ENCODE data around the gene COLEC11. TPM values are rescaled to one million over a fixed set of nuclear protein-coding genes. Genes with fewer than 3 reads are reported as not detected.

Gene COLEC11
- total and polyA plus RNA-seq, 2 of the 13 experiments (the other 11 are each of a cell fraction or from before 2014, with no cell fraction given): 1.5 to 3.0 TPM

GRCh38 chr2:3557639-3558204 lies 37.2 kb upstream of the COLEC11 start (continued):
- no peak for TF ChIP-seq SRY (CRISPR knock-in tag; IDR thresholded peaks at IDR 0.05)
- TF ChIP-seq ZNF552 (CRISPR knock-in tag; IDR thresholded peaks at IDR 0.05; ENCODE audit: borderline replicate concordance): 0 out of 2 replicates have a peak, but pooled peaks have one; percentile 26

DNA sequence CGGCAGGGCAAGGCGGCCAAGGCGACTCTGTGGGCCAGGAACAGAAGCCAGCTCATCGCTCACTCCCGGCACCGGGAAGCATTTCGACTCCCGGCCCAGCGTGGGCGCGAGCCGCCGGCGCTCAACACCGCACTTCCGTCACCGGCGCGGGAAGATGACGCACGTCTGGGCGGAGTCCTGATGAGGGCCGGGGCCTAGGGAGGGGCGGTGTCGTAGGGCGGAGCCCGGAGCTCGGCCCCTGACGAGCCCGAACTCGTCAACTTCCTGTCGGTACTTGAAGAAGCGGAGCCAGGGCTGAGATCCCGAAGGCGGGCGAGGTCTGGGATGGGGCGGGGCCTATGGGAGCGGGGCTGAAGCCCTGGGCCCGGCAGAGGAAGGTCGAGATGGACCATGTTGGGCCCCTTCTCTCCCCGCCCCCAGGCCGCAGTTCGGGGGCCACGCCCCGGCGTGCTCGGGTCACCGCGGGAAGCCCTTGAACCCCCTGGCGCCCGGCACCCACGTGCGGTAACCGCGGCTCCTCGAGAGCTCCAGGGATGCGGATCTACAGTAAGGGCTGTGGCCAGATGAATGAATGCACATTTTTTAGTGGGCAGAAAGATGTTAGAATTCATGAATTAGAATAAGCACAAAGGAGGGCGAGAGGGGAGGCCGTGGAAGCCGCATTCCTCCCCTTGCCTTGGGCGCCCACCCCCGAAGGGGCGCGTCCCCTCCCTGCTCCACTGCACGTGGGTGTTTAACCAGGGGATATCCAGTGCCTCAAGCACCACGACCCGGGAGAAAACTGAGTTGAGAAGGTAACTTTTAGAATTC lies 36.5 kb upstream of the COLEC11 start, which contains the start of gene RNASEH1:
TSS of gene RNASEH1 (minus strand) at position 129 of the 810 bp plus-strand sequence. CDS start at position 56, 73 bp downstream.
- no peaks in the 10 kb centered on the region for H3K9me3 ChIP-seq (ENCODE audit: low read length)
- intact Hi-C loops (cut with micrococcal nuclease; ENCODE audit: unreplicated experiment): loop anchor here (1.0 to 5.0 kb wide), 4 partner anchors 17 to 94 kb away; partner anchors contain the start of genes ADI1 and RPS7
- in situ Hi-C loops (cut with HindIII; ENCODE audit: extremely low pct_ligation_motif_present, low pct_unique_long_range_greater_than_20kb): no loop called here
- H2AFZ ChIP-seq (ENCODE audit: low read length): no peak within 1 kb of the TSS
- peak within 1 kb of the TSS; percentile 93 for H3K27ac ChIP-seq (ENCODE audit: extremely low read length, insufficient read depth, low read length)
- no peaks in the 10 kb centered on the region; a peak in 1 of 5 replicates for H3K27me3 ChIP-seq (ENCODE audit: control insufficient read depth in 1 of 2, insufficient read depth in 2 of 2, low read length in 2 of 2)
- peak within 1 kb of the TSS; percentile 98 for H3K9ac ChIP-seq (ENCODE audit: insufficient read depth, low read depth, low read length)
- POLR2A ChIA-PET: interaction anchor here (0.7 to 3.9 kb wide), 38 partner anchors 9 to 181 kb away, joined by 3 to 71 read pairs (median 6); partner anchors contain the start of genes ADI1, EIPR1, RPS7 and TRAPPC12
- peak within 1 kb of the TSS; percentile 85 to 92 (median 89) for H3K4me3 ChIP-seq (replicated peaks in 1 of 3; ENCODE audit: insufficient read depth in 1 of 3, low read depth in 2 of 3, low read length in 3 of 3)
- FAIRE-seq (peak; percentile 62), ATAC-seq (peak; percentile 98), DNase-seq (ENCODE audit: low spot score) (peak; percentile 99)
- H3K36me3 ChIP-seq (replicated peaks in 1 of 2; ENCODE audit: control insufficient read depth in 1 of 2, insufficient read depth in 2 of 2, low read length in 2 of 2): peaks cover 12 to 33% of the 10 kb centered on the region in 2 experiments
- no peaks in the 10 kb centered on the region for H4K20me1 ChIP-seq (ENCODE audit: insufficient read depth, low read length)
- H3K79me2 ChIP-seq (ENCODE audit: insufficient read depth, low read length): peaks cover 37% of the 10 kb centered on the region
- CTCF ChIA-PET (ENCODE audit: low intra/inter-chr PET ratio, low total read pairs): no interaction called here
- H3K4me2 ChIP-seq (ENCODE audit: low read depth, low read length): peak within 1 kb of the TSS; percentile 80
- TSS peak; percentile 83 for BruUV-seq (replicated peaks)
- WGBS (ENCODE audit: low lambda C conversion rate): 1% methylated on average over 58 of the region's 67 CpGs
- peaks cover 25% of the 10 kb centered on the region for H3K4me1 ChIP-seq (ENCODE audit: insufficient read depth, low read length)
- peak; percentile 97 for TF ChIP-seq ZBTB4 (CRISPR knock-in tag; IDR thresholded peaks at IDR 0.05; ENCODE audit: borderline replicate concordance)
- TF ChIP-seq SP5 (CRISPR knock-in tag; IDR thresholded peaks at IDR 0.05; ENCODE audit: borderline replicate concordance, low read depth): peak; percentile 97
- peak; percentile 92 for TF ChIP-seq PITX1 (CRISPR knock-in tag; IDR thresholded peaks at IDR 0.05)
- TF ChIP-seq ZNF335 (CRISPR knock-in tag; IDR thresholded peaks at IDR 0.05): peak; percentile 84
- peak; percentile 97 for TF ChIP-seq ZNF816 (CRISPR knock-in tag; IDR thresholded peaks at IDR 0.05; ENCODE audit: borderline replicate concordance)
- TF ChIP-seq FOXK2 (IDR thresholded peaks at IDR 0.05): peak; percentile 72
- peak; percentile 71 for TF ChIP-seq ZNF768 (CRISPR knock-in tag; IDR thresholded peaks at IDR 0.05)
- peak; percentile 97 for TF ChIP-seq MTA1 (CRISPR knock-in tag; IDR thresholded peaks at IDR 0.05; ENCODE audit: borderline replicate concordance)
- peak; percentile 94 for TF ChIP-seq POLR2G (IDR thresholded peaks at IDR 0.05; ENCODE audit: low read depth, low read length)
- no peak for TF ChIP-seq ATM (IDR thresholded peaks at IDR 0.05; ENCODE audit: borderline replicate concordance)
- peak; percentile 94 for TF ChIP-seq POGK (CRISPR knock-in tag; conservative IDR thresholded peaks at IDR 0.05)
- TF ChIP-seq ZNF432 (CRISPR knock-in tag; IDR thresholded peaks at IDR 0.05; ENCODE audit: borderline replicate concordance): no peak
- TF ChIP-seq ZNF234 (CRISPR knock-in tag; conservative IDR thresholded peaks at IDR 0.05): 0 out of 2 replicates have a peak, but pooled peaks have one; percentile 69
- TF ChIP-seq HMGA1 (CRISPR knock-in tag; conservative IDR thresholded peaks at IDR 0.05): no peak
- TF ChIP-seq ZNF251 (CRISPR knock-in tag; IDR thresholded peaks at IDR 0.05): peak; percentile 75; the same call in 1 of the 2 replicates
